C4-2B (cell line): ENCODE measurements around the gene PLA2G4E.

Experiments used
- H3K27ac ChIP-seq: fragments of 450-650 bp; 2 replicates; pipeline ENCODE4 v1.5.1; 2017
- CTCF ChIP-seq: fragments of 450-650 bp; conservative IDR thresholded peaks from 2 replicates; pipeline ENCODE4 v1.5.1; 2017; ENCODE audit warnings: mild to moderate bottlenecking
- ZFX ChIP-seq: fragments of 450-650 bp; IDR thresholded peaks from 2 replicates; pipeline ENCODE4 v1.6.1; 2017

PLA2G4E gene

GRCh38 chr15:42020713-42021273 lies at the start of gene PLA2G4E:
TSS of gene PLA2G4E (minus strand) at chr15:42021042. CDS start at chr15:42021030, 12 bp downstream.
- no peak within 1 kb of the TSS for H3K27ac ChIP-seq
- no peak for TF ChIP-seq CTCF
- no peak for TF ChIP-seq ZFX

GRCh38 chr15:42070279-42070975 lies 49.6 kb upstream of the PLA2G4E start:
- TF ChIP-seq ZFX (no peak), CTCF (no peak)
- H3K27ac ChIP-seq = no peak overlapping the region

- TF ChIP-seq CTCF (no peak), ZFX (no peak)
Observed at GRCh38 chr15:42069496-42070278, 48.8 kb upstream of the PLA2G4E start.

GRCh38 chr15:42069025-42069424 lies 48.2 kb upstream of the PLA2G4E start:
- no peak for TF ChIP-seq CTCF
- no peak for TF ChIP-seq ZFX
- H3K27ac ChIP-seq = no peak overlapping the region

More at GRCh38 chr15:42069496-42070278, 48.8 kb upstream of the PLA2G4E start:
- H3K27ac ChIP-seq = no peak overlapping the region

- no peak for TF ChIP-seq CTCF
- no peak overlapping the region for H3K27ac ChIP-seq
Observed at GRCh38 chr15:42068601-42069000, 47.8 kb upstream of the PLA2G4E start.

- TF ChIP-seq ZFX (no peak), CTCF (peak; percentile 67)
- no peak overlapping the region for H3K27ac ChIP-seq
Observed at GRCh38 chr15:42066764-42067415, 46.0 kb upstream of the PLA2G4E start.

GRCh38 chr15:42065468-42065867 lies 44.6 kb upstream of the PLA2G4E start:
- TF ChIP-seq CTCF (no peak), ZFX (no peak)
- H3K27ac ChIP-seq = no peak overlapping the region
